ENCODE data around the gene ARAP3. TPM values are rescaled to one million over a fixed set of nuclear protein-coding genes. Genes with fewer than 3 reads are reported as not detected.

ARAP3 gene
- total and polyA plus RNA-seq, 8 donors: 1.2 to 11.9 (median 2.3) TPM

DNA sequence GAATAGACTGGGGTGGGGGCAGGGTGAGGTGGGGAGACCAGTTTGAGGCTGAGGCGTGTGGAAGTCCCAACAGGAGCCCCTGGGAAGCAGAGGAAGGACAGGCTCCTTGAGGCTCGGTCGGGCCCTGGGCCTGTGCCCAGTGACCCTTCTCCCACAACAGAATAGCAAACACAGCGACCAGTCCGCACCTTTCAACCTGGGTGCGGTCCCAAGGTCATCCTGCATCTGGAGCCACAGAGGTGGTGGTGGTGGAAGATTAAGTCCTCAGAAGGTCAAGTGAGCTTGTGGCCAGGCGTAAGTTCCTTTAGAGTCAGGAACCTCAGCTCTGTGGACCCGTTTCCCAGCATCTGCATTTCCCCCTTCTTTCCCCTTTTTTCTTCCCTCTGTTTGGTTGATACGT is 26.0 kb upstream of the ARAP3 start:
- DNase-seq: no peak
- H3K27me3 ChIP-seq: no peaks in the 10 kb centered on the region
- H3K36me3 ChIP-seq: no peaks in the 10 kb centered on the region
- intact Hi-C loops (cut with DNase I): loop anchor here in 1 of 3 donors (5.0 kb wide), 1 partner anchor 174 kb away; no protein-coding TSS in a partner anchor
- no peaks in the 10 kb centered on the region for H3K9me3 ChIP-seq
- 42 to 44% methylated on average over 9 of the region's 9 CpGs for WGBS, 2 donors
- H3K27ac ChIP-seq: no peak overlapping the region
- FAIRE-seq: no peak
- H3K4me3 ChIP-seq: no peak overlapping the region
- TF ChIP-seq CTCF (IDR thresholded peaks at IDR 0.05): no peak
- ATAC-seq: no peak
- no peaks in the 10 kb centered on the region for H3K4me1 ChIP-seq

GRCh38 chr5:141707510-141707909 is 25.5 kb upstream of the ARAP3 start:
- no peak for FAIRE-seq
- intact Hi-C loops (cut with DNase I): loop anchor here in 1 of 3 donors (5.0 kb wide), 1 partner anchor 175 kb away; no protein-coding TSS in a partner anchor

DNA sequence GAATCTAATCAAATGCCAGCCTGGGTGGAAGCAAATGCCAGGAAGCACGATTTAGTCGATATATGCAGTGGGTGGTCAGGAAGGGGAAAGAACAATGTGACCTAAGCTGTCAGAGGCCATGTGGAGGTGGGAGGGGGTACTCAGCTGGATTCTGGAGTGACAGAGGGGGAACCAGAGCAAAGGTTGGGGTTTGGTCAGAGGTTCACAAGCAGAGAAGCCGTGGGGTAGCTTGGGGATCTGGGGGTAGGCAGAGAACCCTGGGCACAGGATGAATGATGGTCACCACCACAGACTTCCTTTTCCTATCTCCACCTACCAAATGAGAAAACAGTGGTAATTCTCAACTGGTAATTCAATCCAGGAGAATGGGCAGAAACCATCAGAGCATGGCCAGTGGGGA is 24.1 kb upstream of the ARAP3 start:
- no peak for FAIRE-seq
- Histone ChIP-seq H3K36me3 (no peaks in the 10 kb centered on the region), H3K27ac (no peak overlapping the region), H3K4me1 (peaks cover 0 to 4% (median 0%) of the 10 kb centered on the region in 3 donors), H3K27me3 (no peaks in the 10 kb centered on the region), H3K9me3 (no peaks in the 10 kb centered on the region), H3K4me3 (no peak overlapping the region)
- TF ChIP-seq CTCF (IDR thresholded peaks at IDR 0.05): no peak
- 52 to 73% methylated on average over 3 of the region's 3 CpGs for WGBS, 2 donors
- no peak for DNase-seq
- ATAC-seq: no peak
- intact Hi-C loops (cut with DNase I): loop anchor here in 1 of 3 donors (5.0 kb wide), 1 partner anchor 176 kb away; no protein-coding TSS in a partner anchor

More at GRCh38 chr5:141707510-141707909, 25.5 kb upstream of the ARAP3 start:
- WGBS, 2 donors: 83 to 87% methylated on average over 8 of the region's 8 CpGs
- H3K36me3 ChIP-seq: no peaks in the 10 kb centered on the region
- H3K27ac ChIP-seq: no peak overlapping the region
- DNase-seq (no peak), ATAC-seq (no peak)
- no peak for TF ChIP-seq CTCF (IDR thresholded peaks at IDR 0.05)
- H3K9me3 ChIP-seq: no peaks in the 10 kb centered on the region
- H3K4me3 ChIP-seq: no peak overlapping the region
- no peaks in the 10 kb centered on the region for H3K4me1 ChIP-seq
- no peaks in the 10 kb centered on the region for H3K27me3 ChIP-seq

- intact Hi-C loops (cut with DNase I): loop anchor here in 1 of 3 donors (5.0 kb wide), 1 partner anchor 177 kb away; no protein-coding TSS in a partner anchor
These were observed 23.4 kb upstream of the ARAP3 start for GRCh38 chr5:141705469-141705868.

More at GRCh38 chr5:141705469-141705868, 23.4 kb upstream of the ARAP3 start:
- Histone ChIP-seq H3K36me3 (no peaks in the 10 kb centered on the region), H3K27me3 (peaks cover 0 to 2% (median under 1%) of the 10 kb centered on the region in 4 donors), H3K9me3 (no peaks in the 10 kb centered on the region), H3K4me1 (peaks cover 0 to 4% (median 0%) of the 10 kb centered on the region in 3 donors), H3K4me3 (no peak overlapping the region), H3K27ac (no peak overlapping the region)
- ATAC-seq (no peak), FAIRE-seq (no peak), DNase-seq (no peak)
- TF ChIP-seq CTCF (IDR thresholded peaks at IDR 0.05): no peak
- WGBS, 2 donors: 46 to 57% methylated on average over 1 of the region's 1 CpG
